PC-3 (cell line): ENCODE measurements around the gene BDKRB1. TPM values are rescaled to one million over a fixed set of nuclear protein-coding genes. Genes with fewer than 3 reads are reported as not detected.

Source experiments
- ATAC-seq: fragments of 200-7000 bp; cut with Tn5 transposase; 2 replicates; pipeline ENCODE4 v1.9.1; 2020; ENCODE audit warnings: mild to moderate bottlenecking, moderate library complexity
- BruUV-seq: library from RNA; stranded (reverse); fragments of 400-500 nt; replicated peaks from 2 replicates; lab custom pipeline; 2021; lab: Mats Ljungman, UMichigan
- CTCF ChIA-PET: fragments of 300-600 bp; sonication (Branson Sonifier 250); formaldehyde crosslinking; loops from one replicate; lab custom pipeline; 2022; ENCODE audit warnings: antibody characterized with exemption; lab: Charles Lee
- POLR2A ChIA-PET: fragments of 300-600 bp; sonication (Branson Sonifier 250); formaldehyde crosslinking; loops from one replicate; lab custom pipeline; 2022; ENCODE audit warnings: antibody characterized with exemption; ENCODE audit not compliant: unreplicated experiment; lab: Charles Lee
- DNase-seq: peaks from one replicate; pipeline ENCODE4 v3.0.0-alpha.2; 2015
- H2AFZ ChIP-seq: fragments of 300-600 bp; sonication (generic); 2 replicates; pipeline ENCODE4 v1.6.0; 2016; ENCODE audit warnings: antibody characterized with exemption, low read length
- H3F3A ChIP-seq: fragments of 300-600 bp; sonication (generic); one replicate; pipeline ENCODE4 v1.6.0; 2017; ENCODE audit warnings: antibody characterized with exemption, low read length, control low read depth, mild to moderate bottlenecking; ENCODE audit not compliant: unreplicated experiment
- H3K27ac ChIP-seq: fragments of 300-600 bp; sonication (generic); 2 replicates; pipeline ENCODE4 v1.5.1; 2016; ENCODE audit warnings: mild to moderate bottlenecking, low read length
- H3K27me3 ChIP-seq: fragments of 300-600 bp; sonication (generic); 2 replicates; pipeline ENCODE4 v1.6.1; 2016; ENCODE audit warnings: low read length, mixed read lengths
- H3K36me3 ChIP-seq: fragments of 300-600 bp; sonication (generic); 2 replicates; pipeline ENCODE4 v1.6.1; 2016; ENCODE audit warnings: low read depth, mixed run types, low read length, mixed read lengths
- H3K4me1 ChIP-seq: fragments of 300-600 bp; sonication (generic); 2 replicates; pipeline ENCODE4 v1.5.1; 2016; ENCODE audit warnings: low read length; ENCODE audit not compliant: insufficient read depth
- H3K4me2 ChIP-seq: fragments of 300-600 bp; sonication (generic); 2 replicates; pipeline ENCODE4 v1.6.0; 2016; ENCODE audit warnings: low read length
- H3K4me3 ChIP-seq: fragments of 300-600 bp; sonication (generic); 2 replicates; pipeline ENCODE4 v1.5.1; 2016; ENCODE audit warnings: mild to moderate bottlenecking, low read length, mixed read lengths
- H3K79me2 ChIP-seq: fragments of 300-600 bp; sonication (generic); 2 replicates; pipeline ENCODE4 v1.6.1; 2017; ENCODE audit warnings: low read length, mixed read lengths
- H3K9ac ChIP-seq: fragments of 300-600 bp; sonication (generic); 2 replicates; pipeline ENCODE4 v1.6.0; 2016; ENCODE audit warnings: mild to moderate bottlenecking, low read length
- H3K9me2 ChIP-seq: fragments of 300-600 bp; sonication (generic); replicated peaks from 2 replicates; pipeline ENCODE4 v1.6.1; 2016; ENCODE audit warnings: mixed run types, low read length, mixed read lengths
- H3K9me3 ChIP-seq: fragments of 300-600 bp; sonication (generic); 2 replicates; pipeline ENCODE4 v1.6.1; 2016; ENCODE audit warnings: low read length, mixed read lengths
- H4K20me1 ChIP-seq: fragments of 300-600 bp; sonication (generic); 2 replicates; pipeline ENCODE4 v1.6.1; 2016; ENCODE audit warnings: low read length, mixed read lengths
- CTCF ChIP-seq: fragments of 300-600 bp; sonication (generic); conservative IDR thresholded peaks from 2 replicates; pipeline ENCODE4 v1.5.1; 2017; ENCODE audit warnings: antibody characterized with exemption, low read depth, mild to moderate bottlenecking, low read length
- EZH2 ChIP-seq: fragments of 300-600 bp; sonication (generic); IDR thresholded peaks from one replicate; pipeline ENCODE4 v1.6.1; 2017; ENCODE audit warnings: antibody characterized with exemption, mild to moderate bottlenecking, low read length; ENCODE audit not compliant: unreplicated experiment
- EZH2phosphoT487 ChIP-seq: fragments of 300-600 bp; sonication (generic); IDR thresholded peaks from 2 replicates; pipeline ENCODE4 v1.6.1; 2018; ENCODE audit warnings: mild to moderate bottlenecking, antibody characterized with exemption, low read length, borderline replicate concordance
- intact Hi-C: fragments of 100-400 bp; cut with micrococcal nuclease; formaldehyde crosslinking; loops from 2 replicates; pipeline ENCODE4 v1.9.0; 2023
- total RNA-seq: library from RNA; depleted of rRNA; stranded (reverse); fragments of >200 nt; gene quantifications from 2 replicates; pipeline ENCODE4 v1.2.3, GENCODE V29; 2014

Gene BDKRB1
- total RNA-seq, 1 experiment from 2014 or later = 0.69 TPM

GRCh38 chr14:96267336-96267735 is 11.3 kb downstream of the BDKRB1 start:
- Histone ChIP-seq H3K36me3 (no peaks in the 10 kb centered on the region), H3K27ac (peak overlapping the region; percentile 63), H4K20me1 (no peaks in the 10 kb centered on the region), H3K4me1 (peaks cover 24% of the 10 kb centered on the region), H3K9me2 (no peaks in the 10 kb centered on the region), H3K9me3 (no peaks in the 10 kb centered on the region), H3K9ac (no peak overlapping the region), H3F3A (no peaks in the 10 kb centered on the region), H3K27me3 (no peaks in the 10 kb centered on the region), H2AFZ (no peak overlapping the region), H3K4me2 (no peak overlapping the region), H3K4me3 (no peak overlapping the region), H3K79me2 (no peaks in the 10 kb centered on the region)
- CTCF ChIA-PET = no interaction called here
- TF ChIP-seq EZH2 (no peak), EZH2phosphoT487 (no peak), CTCF (no peak)
- intact Hi-C loops = no loop called here
- POLR2A ChIA-PET = no interaction called here
- BruUV-seq = no TSS peak
- no peak for DNase-seq
- ATAC-seq = no peak

DNA sequence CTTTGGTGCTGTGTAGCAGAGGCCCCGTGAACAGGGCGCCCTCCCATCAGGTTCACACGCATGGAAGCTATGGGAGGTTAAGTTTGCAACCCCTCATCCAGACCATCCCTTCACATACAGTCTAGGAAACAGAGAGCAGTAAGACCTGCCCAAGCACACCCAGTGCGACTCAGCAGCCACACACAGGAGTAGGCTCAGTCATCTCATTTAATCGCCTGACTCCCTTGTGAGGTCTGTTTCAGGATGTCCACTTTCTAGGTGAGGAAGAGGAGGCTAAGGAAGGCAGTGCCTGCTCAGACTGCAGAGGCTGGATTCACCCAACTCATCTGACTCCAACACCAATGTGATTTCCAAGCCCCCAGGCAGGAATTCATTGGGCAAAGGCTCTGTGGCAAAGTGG is 11.9 kb downstream of the BDKRB1 start:
- no peaks in the 10 kb centered on the region for H4K20me1 ChIP-seq
- H3K9ac ChIP-seq = peak overlapping the region; percentile 22; the same call in 1 of the 2 replicates
- H3K4me3 ChIP-seq = no peak overlapping the region
- no peaks in the 10 kb centered on the region for H3K9me2 ChIP-seq
- H3K36me3 ChIP-seq = no peaks in the 10 kb centered on the region
- no peak overlapping the region for H2AFZ ChIP-seq
- POLR2A ChIA-PET = no interaction called here
- peak; percentile 31; the same call in 1 of the 2 replicates for ATAC-seq
- no peaks in the 10 kb centered on the region for H3K79me2 ChIP-seq
- peaks cover 24% of the 10 kb centered on the region for H3K4me1 ChIP-seq
- H3F3A ChIP-seq = no peaks in the 10 kb centered on the region
- BruUV-seq = no TSS peak
- no peak for TF ChIP-seq CTCF
- TF ChIP-seq EZH2 = no peak
- CTCF ChIA-PET = no interaction called here
- no peaks in the 10 kb centered on the region for H3K9me3 ChIP-seq
- DNase-seq = peak; percentile 42
- H3K27ac ChIP-seq = peak overlapping the region; percentile 63
- no peaks in the 10 kb centered on the region for H3K27me3 ChIP-seq
- no peak overlapping the region for H3K4me2 ChIP-seq
- intact Hi-C loops = no loop called here

DNA sequence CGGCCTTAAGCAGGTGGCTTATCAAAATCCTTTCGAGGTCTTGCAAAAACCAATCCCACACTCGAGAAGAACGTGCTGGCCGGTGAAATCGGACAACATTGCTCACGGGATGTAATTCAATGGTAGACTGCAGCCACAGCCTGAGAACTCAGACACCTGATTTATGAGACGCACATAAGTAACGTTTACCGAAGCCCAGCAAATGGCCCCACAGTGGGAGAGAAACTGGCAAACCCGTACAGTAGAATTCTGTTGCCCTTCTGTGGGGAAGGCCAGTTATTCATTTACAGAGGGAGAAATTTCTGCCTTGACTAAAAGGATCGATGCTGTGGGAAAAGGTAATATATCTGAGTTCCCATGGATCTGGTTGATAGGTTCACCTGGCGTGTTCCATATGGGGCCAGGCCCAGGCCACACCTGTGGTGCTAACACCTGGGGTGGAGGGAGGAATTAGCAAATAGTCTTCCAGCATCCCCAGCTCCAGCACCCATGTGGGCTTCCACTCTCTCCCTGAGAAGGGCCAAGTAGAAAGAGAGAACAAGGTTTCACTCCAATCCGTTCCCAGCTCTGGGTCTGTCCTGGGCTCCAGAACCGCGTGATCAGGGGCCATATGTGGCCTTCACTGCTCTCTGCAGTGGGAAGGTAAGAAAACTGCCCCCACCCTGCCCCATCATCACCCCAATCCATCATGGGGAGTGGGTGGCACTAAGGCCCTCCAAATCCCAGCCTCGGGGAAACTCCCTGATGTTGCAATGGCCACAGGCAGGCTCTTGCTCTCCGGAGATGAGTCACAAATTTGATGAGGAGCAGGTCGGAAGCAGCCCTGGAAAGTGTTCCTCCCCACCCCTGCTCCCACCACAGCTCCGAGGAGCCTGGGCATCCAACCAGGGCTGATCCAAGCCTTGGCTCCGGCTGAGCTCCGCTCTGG is 12.7 kb downstream of the BDKRB1 start:
- Histone ChIP-seq H3K9ac (peak overlapping the region; percentile 56), H3K27ac (peak overlapping the region; percentile 63), H3K9me3 (no peaks in the 10 kb centered on the region), H3F3A (no peaks in the 10 kb centered on the region), H2AFZ (peak overlapping the region; percentile 23; the same call in 1 of the 2 replicates), H3K9me2 (no peaks in the 10 kb centered on the region), H3K4me2 (peak overlapping the region; percentile 51), H3K4me3 (no peak overlapping the region), H3K4me1 (peaks cover 24% of the 10 kb centered on the region), H3K27me3 (no peaks in the 10 kb centered on the region), H3K79me2 (no peaks in the 10 kb centered on the region), H4K20me1 (no peaks in the 10 kb centered on the region), H3K36me3 (no peaks in the 10 kb centered on the region)
- intact Hi-C loops = no loop called here
- TF ChIP-seq EZH2phosphoT487 = no peak
- no peak for TF ChIP-seq EZH2
- no peak for TF ChIP-seq CTCF
- ChIA-PET POLR2A (no interaction called here), CTCF (interaction anchor here (0.6 kb wide), 1 partner anchor 11 kb away, joined by 3 read pairs; no protein-coding TSS in a partner anchor)
- peak; percentile 91 for ATAC-seq
- DNase-seq = peak; percentile 81
- BruUV-seq = no TSS peak
